GM18520 (cell line): ENCODE data around the gene JAZF1.

Experiments used
- ATAC-seq: cut with Tn5 transposase; IDR thresholded peaks from one replicate; pipeline ENCODE4 v1.9.1; 2021; ENCODE audit not compliant: unreplicated experiment

Gene JAZF1

DNA sequence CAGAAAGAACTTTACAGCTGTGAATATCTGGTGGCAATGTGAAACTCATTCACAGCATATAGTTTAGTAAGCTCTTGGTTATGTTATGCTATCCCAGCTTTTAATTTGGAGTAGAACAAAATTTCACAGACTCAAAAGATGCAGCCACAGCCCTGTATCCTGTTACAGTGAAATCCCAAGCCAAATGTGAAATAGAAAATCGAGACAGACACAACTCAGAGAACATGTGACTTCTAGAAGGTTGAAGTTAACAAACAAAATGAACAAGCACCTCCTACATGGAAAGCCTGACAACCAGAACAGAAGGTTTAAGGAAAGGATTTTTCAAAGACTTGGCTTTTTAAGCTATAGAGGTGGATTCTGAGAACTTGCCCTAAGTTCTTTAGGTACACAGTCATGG, 39.6 kb downstream of the JAZF1 start:
- no peak for ATAC-seq

GRCh38 chr7:28138837-28139236, 41.8 kb downstream of the JAZF1 start:
- no peak for ATAC-seq

GRCh38 chr7:28137463-28137862, 43.1 kb downstream of the JAZF1 start:
- ATAC-seq, result no peak

GRCh38 chr7:28136885-28137284, 43.7 kb downstream of the JAZF1 start:
- ATAC-seq, result no peak

DNA sequence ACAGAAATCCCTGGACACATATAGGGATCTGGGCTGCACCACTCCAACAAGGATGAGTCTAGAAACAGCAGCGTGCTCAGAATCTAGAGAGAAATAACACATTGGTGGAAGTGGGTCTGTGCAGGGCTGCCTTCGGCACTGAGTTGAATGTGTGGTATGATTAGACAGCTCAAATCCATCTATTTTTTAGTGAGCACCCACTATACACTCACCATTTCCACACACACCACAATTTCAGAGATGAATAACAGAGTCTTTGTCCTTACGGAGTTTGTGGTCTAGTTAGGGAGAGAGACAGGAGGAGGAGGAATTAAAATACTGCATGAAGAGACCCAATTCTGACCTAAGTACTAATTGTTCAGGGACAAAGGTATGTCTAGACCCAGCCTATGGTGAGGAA, 44.2 kb downstream of the JAZF1 start:
- no peak for ATAC-seq

- no peak for ATAC-seq
Measured at GRCh38 chr7:28135760-28136159, 44.8 kb downstream of the JAZF1 start.

DNA sequence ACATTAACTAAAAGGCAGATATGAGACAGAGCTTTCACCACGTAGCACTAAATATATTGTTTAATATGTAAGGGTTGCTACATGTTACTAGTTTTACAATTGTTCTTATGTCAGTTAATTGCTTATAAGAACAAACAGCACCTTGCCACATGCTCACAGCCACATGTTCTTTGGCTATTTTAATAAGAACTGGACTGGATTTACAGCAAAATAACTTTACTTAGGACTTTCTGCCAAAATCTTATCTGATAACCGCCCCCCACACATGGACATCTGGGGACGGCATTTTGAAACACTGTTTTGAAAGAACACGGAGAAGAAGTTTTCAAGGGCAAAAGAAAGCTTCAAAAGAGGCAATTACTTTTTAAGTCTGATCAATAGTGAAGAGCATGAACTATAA, 45.3 kb downstream of the JAZF1 start:
- no peak for ATAC-seq

GRCh38 chr7:28133872-28134271, 46.7 kb downstream of the JAZF1 start:
- no peak for ATAC-seq

GRCh38 chr7:28132959-28133870, 47.4 kb downstream of the JAZF1 start:
- ATAC-seq, result no peak

- no peak for ATAC-seq
Measured at GRCh38 chr7:28130277-28130676, 50.3 kb downstream of the JAZF1 start.

DNA sequence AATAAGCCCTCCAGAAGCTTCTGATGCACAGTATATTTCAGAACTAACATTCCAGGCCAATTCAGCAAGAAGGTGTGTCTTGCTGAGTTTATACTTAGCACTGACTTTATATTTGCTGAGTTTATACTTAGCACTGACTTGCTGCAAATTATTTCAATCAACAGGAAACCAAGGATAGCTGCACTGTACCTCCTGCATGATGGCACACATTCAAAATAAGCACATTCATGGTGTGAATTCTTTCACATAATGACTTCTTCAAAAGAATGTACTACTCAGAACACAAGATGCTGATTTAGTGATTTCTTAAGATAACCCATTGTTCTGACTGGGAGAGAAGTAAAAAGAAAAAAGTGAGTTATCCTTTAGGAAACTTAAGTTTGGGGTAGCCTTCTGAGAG, 52.0 kb downstream of the JAZF1 start:
- ATAC-seq, result no peak

- ATAC-seq, result no peak
Measured at GRCh38 chr7:28126410-28127041, 54.1 kb downstream of the JAZF1 start.

GRCh38 chr7:28125431-28126409, 54.9 kb downstream of the JAZF1 start:
- ATAC-seq, result no peak

DNA sequence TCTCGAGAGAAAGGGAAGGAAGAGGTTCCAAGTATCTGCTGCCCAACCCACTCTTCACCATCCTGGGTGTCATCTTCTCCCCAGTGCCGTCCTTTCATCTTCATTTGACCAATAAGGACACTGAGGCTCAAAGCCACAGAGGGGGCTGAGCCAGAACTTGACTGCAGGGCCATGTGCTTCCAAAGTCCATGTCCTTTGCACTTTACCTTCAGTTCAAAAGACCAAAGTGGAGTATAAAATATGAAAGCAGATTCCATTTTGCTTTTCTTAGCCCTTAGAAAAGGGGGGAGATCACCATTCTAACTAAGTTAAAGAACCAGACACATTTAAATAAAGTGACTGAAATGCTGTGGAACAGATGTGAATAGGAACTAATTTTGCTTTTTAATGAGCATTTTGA, 56.2 kb downstream of the JAZF1 start:
- ATAC-seq, result no peak

DNA sequence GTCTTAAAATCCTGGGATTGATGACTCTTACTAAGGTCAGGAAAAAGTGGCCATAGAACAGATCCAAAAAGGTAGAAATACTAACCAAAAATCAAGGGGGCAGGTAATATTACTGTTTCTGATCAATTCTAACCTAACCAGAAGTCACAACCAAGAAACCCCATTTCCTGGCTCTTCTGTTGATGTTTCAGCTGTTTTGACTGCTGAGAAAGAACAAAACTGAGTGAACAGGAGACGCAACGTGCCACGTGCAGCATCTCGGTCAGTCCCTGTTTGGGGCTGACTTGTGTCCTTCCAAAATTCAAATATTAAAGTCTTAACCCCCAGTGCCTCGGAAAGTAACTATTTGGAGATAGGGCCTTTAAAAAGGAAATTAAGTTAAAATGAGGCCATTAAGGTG, 56.8 kb downstream of the JAZF1 start:
- no peak for ATAC-seq

- ATAC-seq, result no peak
Measured at GRCh38 chr7:28121496-28121895, 59.1 kb downstream of the JAZF1 start.

DNA sequence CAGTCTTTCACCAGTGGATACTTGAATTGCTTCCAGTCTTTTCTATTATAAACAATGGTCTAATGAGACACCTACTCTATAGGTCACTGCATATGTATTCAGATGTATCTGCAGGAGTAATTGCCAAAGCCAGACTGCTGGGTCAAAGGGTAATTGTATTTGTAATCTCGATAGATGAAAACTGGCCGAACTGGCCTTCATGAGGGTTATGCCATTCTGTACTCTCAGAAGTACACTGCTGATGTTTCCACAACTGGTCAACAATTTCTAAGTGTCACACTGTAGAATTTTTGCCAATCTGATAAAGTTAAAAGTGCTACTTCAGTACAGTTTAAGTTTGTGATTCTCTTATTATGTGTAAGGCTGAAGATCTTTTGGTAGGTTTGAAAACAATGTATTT, 64.6 kb downstream of the JAZF1 start:
- no peak for ATAC-seq

DNA sequence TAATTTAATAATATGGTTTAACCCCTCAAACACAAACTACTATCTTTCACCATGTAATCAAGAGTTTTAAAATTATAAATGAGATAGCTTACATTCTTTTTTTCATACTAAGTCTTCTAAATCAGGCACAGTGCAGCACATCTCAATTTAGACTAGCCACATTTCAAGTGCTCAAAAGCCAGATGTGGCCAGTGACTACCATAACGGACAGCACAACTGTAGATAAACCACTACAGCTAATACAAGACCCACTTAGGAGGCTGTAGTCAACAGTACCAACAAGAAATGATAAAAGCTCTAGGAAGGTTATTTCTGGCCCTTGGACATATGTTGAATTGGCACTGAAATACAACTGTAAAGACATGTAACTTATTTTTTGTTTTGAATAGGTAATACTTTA, 65.3 kb downstream of the JAZF1 start:
- ATAC-seq, result no peak

GRCh38 chr7:28114056-28114455, 66.5 kb downstream of the JAZF1 start:
- no peak for ATAC-seq

DNA sequence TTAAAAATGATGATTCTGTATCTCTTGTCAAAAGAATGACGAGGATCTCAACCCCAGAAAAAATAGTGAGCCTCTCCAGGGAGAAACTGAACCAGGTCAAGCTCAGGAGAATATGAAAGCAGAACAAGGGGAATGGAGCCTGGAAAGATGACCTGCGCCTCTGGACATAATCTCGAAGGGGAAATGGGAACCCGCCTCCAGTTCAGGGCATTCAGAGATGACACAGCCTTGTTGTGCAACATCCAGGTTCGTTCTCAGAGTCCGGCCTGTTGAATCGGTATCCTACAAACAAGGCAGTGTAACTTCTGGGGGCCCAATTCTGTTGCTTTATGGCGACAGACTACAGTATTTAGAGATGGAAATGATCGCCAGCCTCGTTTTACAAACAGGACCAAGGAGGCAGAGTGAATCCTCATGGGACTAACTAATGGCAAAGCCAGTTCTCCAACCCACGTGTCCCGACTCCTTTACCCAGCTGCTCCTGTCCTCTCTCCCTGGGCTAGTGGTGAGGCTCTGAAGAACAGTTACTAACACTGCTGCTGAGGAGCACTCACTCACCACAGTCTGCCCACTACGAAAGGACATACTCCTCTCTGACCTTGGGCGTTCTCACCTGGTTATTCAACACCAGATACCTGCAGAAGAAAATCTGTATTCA, 67.6 kb downstream of the JAZF1 start:
- ATAC-seq, result no peak

GRCh38 chr7:28112467-28112866, 68.1 kb downstream of the JAZF1 start:
- no peak for ATAC-seq
